HG03064 (cell line): Measurements from ENCODE around the gene SCYL1.

Experiments
- ATAC-seq: cut with Tn5 transposase; IDR thresholded peaks from one replicate; pipeline ENCODE4 v1.9.1; 2021; ENCODE audit warnings: low read depth; ENCODE audit not compliant: unreplicated experiment

Gene SCYL1

DNA sequence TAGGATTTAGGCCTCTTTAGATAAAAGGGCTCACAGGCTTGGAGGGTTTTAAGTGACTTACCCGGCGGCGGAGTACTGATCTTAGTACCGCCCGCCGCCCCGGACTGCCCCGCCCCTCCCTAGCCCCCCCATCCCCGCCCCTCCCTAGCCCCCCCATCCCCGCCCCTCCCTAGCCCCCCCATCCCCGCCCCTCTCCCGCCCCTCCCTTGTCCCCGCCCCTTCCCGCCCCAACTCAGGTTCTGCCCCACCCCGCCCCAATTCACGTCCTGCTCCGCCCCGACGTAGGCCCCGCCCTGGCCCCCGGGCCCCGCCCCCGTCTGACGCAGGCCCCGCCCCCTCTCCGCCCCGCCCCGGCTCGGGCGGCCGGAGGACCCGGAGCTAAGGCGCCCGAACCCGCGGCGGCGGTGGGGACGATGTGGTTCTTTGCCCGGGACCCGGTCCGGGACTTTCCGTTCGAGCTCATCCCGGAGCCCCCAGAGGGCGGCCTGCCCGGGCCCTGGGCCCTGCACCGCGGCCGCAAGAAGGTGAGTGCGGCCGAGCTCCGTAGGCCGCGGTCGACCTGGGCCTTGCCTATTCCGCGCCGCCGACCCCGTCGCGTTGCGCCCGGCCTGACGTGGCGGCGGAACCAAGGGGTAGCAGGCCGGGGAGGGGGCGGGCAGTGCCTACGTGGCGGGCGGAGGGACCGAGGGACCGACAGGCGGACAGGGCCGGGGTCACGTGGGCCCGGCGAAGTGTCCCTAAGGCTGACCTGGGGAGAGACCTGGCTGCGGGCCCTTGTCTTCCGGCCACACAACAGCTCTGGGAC lies at the start of gene SCYL1:
Gene SCYL1, plus strand, starts transcription at position 343 of the 805 bp plus-strand sequence. Its CDS starts 71 bp downstream, at position 414.
- no peak for ATAC-seq

DNA sequence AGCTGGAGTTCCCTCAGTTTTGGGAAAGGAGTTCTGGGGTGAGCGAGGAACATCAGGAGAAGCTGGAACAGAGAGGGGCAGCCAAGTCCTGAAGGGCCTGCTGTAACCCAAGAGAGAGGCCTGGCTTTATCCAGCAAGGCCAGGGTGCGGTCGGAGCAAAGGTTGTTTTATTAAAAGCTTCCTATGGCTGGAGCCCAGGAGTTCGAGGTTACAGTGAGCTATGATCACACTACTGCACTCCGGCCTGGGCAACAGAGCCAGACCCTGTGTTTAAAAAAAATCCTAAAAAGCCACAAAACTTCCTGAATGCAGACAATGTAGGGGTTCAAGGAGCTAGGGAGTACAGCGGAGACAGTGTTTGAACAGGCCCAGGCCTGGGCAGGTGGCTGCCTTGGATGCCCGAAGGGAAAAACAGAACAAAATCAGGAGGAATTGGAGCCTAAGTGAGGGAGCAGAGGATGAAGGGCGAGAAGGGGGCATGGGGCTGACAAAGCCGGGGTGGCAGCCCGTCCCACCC lies 48.2 kb upstream of the SCYL1 start:
- ATAC-seq: no peak

DNA sequence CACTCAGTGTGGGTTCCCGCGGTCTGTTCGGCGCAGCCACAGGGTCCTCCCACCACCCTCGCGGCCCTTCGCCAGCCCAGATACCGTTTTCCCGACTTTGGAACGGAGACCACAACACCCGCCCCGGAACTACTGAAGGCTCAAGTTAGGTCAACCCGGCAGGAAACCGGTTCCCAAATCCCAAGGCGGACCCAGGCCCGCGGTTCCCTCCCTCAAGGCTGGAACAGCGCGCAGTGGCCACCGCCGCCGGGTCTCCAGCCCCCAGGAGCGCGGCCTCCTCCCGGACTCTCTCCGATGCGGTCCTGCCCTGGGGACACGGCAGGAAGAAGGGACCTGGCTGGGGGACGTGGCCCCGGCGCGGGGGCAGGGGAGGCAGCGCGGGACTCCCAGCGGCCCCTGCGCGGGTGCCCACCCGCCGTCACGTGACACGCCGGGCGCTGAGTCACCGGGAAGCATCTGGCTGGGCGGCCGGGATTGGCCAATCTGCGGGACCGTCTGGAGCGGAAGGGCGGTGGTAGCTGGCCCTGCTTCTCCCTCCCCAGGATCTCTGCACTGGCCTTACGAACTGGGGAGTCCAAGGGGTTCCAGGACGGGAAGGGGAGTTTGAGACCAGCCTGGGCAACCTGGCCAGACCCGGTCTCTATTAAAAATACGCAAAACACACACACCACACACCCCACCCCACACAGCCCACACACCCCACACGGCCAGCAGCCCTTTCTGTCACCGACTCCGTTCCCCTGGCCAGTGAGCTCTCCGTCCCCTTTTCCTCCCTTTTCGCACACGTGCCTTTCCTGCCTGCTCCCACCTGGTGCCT lies 47.5 kb upstream of the SCYL1 start:
- ATAC-seq: no peak

DNA sequence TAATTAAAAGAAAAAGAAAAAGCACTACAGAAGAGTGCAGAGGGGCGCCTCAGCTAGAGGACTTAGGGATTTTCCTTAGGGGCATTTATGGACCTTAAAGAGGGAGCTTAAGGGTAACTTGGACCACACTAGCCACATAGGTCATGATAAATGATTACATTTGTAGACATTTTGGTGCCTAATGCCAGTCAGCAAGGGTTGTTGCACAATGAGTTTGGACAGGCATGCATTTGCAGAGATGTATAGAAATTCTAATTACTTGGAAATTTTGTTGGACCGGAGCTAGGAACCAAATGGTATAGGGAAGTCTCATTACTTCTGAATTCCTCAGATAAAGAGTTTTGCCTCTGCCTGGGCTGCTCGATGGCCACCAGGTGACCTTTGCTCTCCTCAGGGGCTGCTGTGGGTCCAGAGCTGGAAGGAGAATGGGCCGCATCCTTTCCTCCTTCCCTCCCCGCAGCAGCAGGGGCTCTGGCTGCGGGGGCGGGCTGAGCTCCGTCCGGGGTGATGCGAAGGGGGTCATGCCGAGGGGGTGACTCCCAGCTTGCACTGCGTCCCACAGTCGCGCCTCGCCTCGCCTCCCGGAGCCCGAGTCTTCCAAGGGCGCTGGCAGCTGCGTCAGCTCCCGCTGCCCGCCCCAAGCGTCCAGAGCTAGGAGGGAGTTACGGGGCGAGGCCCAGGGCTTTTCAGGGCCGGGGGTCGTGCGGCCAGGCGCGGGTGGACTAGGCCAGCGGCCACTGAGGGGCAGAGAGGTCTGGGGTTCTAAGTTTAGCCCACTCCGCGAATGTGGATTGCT lies 46.3 kb upstream of the SCYL1 start:
- no peak for ATAC-seq

DNA sequence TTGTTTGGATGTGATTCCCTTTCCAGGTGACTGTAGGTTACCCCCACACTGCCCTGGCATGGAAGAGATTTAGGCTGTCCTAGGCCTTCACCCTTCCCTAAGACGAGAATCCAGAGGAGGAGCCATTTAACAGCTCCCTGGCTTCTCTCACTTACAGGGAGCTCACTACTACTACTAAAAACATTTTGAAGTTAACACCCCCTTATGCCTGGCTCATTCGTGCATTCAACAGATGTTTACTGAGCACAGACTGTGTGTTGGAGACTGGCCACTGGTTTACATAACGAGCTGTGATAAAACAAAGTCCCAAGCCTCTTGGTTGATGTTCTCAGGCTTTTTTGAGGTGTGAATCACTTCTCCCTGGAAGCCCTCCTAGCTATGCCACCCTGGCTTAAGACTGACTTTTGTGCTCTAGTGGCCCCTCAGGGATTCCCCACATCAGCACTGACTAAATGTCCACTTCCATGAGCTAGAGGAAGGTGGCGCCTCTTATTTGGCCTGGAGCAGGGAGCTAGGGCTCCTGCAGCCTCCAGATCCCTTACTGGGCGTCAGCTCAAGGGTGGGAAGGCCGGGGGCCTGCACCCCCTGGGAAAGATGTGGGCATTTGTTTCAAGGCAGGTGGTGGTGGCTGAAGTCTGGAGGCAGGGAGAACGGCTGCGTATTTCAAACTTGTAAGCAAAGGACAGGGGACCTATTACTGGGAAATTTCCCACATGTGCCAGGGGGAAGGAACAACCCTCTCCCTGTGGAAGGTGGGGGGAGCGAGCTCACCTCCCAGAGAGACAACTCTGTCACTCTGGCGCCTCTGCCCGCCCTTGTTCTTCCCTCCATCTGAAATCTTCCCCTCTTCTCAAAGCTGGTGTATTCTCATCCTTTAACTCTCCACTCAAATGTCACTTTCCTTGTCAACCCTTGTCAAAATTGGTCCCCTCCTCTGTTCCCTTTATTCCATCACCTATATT lies 45.4 kb upstream of the SCYL1 start:
- ATAC-seq: no peak

DNA sequence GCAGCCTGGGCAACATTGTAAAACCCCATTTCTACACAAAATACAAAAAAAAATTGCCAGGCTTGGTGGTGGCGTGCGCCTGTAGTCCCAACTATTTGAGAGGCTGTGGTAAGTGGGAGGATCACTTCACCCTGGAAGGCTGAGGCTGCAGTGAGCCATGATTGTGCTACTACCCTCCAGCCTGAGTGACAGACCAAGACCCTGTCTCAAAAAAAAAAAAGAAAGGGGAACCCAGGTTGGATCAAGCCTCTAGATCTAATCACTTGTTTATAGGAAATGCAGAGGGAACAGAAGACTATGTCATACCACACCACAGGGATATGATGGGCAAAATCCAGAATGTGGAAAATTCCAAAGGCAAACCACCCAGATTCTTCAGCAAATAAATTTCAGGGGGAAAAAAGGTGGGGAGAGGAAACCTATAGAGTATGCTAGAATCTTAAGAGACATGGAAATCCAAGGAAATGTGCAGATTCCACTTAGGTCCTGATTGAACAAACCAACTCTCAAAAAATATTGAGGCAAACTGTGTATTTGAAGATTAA lies 42.5 kb upstream of the SCYL1 start:
- ATAC-seq: no peak

DNA sequence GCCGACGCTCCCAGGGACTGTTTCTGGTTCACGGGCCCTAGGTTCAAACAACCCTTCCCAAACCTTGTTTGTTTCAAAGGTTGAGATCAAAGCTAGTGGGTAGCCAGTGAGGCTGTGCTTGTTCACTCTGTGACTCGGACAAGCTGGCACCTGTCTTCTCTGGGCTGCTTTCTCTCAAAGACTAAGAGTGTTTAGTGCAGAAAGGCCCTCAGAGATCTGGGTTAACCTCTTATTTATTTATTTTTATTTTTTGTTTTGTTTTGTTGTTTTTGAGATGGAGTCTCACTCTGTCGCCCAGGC lies 39.0 kb upstream of the SCYL1 start:
- no peak for ATAC-seq

DNA sequence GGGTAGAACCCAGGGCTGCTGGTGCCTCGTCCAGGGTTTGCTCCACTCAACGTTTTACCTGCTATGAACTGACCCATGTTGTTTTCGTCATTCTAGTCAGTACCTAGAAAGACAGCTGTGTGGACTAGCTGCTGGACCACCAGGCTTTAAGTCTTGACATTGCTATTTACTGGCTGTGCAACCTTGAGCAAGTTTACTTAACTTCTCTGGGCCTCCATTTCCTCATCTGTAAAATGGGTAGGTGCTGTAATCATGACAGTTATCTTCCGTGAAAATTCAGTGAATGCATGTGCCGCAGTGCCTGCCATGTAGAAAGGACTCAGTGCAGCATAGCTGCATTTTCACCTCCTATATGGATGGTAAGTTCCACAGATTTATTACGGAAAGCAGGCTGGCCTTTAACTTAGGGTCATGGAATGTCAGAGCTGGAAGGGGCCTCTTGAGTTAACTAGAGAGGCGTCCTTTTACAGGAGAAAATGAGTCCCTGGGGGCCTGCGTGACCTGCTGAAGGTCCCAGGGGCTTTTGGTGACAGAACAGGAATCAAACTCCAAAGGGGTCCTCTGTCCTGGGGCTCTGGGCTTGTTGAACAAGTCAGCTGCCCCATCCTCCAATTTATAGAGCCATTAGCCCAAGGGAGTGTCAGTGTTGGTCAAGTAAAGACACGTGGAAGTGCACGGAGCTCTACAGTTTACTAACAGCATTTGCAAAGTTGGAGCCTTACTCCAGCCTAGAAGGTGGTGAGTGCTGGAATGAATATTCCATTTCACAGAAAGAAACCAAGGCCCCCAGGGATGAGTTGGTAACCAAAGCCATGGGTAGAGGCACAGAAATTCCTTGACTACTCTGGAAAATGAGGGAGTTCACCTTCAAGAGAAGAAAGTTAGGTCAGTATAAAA lies 38.1 kb upstream of the SCYL1 start:
- no peak for ATAC-seq

DNA sequence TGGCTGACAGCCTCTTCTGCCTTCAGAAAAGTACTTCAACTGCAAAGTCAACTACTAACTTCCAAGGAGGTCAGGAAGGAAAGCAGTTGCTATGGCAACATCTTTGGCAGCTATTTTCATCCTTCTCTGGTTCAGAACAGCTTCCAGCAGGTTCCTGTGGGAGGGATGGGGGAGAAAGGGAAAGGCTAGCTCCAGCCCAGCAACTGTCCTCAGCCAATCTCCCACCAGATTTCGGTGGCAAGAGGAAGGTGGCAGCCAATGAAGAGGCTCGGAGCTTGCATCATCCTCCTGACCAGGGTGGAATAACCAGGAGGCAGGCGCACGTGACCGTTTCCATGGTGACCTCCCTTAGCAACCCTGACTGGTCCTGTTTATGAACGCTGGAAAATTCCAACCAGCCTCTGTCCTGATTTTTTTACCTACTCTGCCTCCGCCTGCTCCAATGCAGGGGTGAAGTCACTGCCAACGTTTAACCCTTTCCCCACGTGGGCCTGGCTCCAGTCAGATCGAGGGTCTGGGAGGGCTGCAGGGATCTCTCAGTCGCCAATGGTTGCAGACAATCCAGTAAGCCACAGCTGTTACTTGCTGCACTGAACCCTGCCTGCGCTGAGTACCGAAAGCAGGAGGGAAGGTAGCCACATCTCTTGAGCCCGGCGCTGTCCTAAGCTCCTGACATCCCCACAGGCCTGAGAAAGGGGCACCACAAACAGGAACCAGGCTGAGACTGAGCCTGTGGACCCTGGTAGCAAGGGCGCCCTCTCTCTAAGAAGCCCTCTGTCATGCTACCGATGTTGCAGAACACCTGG lies 37.2 kb upstream of the SCYL1 start:
- ATAC-seq: no peak

DNA sequence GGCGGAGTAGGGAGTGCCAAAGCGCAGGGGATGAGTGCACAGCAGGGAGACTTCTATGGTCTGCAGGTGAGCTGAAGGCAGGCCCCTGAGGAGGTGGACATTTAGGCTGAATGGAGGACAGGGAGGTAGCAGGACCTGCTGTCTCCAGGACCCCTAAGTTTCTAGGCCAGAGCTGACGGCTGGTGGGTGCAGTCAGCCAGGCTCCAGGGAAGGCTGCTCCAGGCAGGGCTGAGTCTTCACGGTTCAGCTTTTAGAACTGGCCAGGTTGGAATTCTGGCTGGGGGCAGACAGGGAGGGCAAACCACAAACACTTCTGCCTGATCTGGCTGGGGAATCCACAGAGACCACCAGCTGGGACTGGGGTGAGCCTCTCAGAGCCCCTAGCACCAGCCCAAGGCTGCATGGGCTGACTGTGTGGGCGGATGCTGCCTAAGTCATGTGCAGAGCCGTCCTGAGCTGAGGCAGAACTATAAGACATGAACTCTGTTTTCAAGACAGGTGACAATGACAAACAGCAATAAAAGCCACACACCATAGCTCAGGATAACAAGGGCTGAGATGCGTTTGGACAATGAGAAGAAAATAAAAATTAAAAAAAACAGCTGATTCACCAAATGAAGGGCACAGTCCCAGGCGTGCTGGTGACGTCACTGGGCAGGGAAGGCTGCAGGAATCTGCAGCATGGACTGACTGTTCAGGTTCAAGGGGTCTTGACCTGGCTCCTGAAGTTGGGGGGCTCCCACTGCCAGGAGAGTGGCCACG lies 36.4 kb upstream of the SCYL1 start:
- ATAC-seq: no peak

DNA sequence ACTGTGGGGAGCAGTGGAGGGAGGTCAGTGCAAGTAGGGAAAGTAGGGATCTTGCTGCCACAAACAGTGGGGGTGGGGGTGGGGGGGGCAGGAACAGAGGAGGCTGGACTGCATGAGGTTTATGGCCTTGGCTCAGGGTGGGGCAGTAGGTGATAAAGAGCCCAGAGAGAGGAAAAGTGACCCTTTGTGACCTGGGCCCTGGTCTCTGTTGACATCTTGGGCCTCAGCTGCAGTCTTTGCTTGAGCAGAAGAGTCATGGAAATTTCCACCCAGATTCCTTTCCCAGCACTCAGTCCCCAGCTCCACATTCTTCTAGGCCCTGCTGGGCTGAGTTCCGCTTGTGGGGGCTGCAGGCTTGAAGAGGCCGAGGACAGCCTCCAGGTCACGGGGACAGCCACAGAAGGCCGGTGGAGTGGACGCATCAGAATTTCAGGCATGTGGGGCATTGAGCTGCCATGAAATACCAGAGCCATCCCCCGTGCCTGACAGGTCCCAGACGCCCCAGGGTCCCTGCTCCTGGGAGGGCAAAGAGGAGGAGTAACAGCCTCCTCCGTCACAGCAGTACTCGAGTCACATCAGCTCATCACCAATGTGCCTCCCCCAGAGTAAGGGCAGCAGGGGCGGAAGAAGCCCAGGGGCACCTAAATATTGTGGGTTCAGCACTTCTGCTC lies 35.7 kb upstream of the SCYL1 start:
- no peak for ATAC-seq

DNA sequence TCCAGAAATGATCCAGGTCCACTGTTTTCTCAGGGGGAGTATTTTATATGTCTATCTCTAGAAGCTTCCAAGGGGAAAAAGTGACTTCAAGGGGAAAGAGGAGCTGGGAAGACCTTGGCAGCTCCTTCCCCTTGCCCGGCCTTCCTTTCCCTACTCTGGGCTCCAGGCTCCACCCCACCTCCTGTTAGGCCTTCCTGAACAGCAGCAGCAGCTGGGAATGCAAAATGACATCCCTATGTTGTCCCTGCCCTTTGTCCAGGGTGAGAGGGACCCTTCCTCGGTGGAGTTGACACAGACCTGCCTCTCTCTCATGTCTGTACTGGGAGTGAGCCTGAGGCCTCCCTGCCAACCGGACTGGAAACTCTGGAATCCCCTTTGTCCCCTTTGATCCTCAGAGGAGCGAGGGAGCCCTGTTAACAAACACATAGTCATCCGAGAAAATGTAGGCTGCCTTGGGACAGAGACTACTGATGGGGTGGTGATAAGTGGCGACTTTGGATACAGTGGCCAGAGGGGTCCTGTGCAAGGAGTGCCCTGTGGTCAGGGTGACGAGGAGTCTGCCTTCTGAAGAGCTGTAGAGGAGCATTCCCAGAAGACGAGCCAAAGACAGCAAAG lies 35.1 kb upstream of the SCYL1 start:
- ATAC-seq: no peak

DNA sequence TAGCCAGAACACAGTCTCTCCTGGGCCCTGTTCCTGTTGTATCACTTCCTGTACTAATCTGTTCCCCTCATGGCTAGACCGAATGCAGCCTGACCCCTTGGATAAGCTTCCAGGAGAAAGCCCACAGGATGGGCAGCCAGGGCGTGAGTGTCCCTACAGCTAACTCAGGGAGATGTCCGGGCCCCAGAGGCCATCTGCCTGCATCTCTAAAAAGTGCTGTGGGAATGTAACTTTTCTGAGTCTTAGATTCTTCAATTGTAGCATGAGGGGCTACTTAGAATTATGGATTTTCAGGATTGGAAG lies 33.8 kb upstream of the SCYL1 start:
- no peak for ATAC-seq

DNA sequence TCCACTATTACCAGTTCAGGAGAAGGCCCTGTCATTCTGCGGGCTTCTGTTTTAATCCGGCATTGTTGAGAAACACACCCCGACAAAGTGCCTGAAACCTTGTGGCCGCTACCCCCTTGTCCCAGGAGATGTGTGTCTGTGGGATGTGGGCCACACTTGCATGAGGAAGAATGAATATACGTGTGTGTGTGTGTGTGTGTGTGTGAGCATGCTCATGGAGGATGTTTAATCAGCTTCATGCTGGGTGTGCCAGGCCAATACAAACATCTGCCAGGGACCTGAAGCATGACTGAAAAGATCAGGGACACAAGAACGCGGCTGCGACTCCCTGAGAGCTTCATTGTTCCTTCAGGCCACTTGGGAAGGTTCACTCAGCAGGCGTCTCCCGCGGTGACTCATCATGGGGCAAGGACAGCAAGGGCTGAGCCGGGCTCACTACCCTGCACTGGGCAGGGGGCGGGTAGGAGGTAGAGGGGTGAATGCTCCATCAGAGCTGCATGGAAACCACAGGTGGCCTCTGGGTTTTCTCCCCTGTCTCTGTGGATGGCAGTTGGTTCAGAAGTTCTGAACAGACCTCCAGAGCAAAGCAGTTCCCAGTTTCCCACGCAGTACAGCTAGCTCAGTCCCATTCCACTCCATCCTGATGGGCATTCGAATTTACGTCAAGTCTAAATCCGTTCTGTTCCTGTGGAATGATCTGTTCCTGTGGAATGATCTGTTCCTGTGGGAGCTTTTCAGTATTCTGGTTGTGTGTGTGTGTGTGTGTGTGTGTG lies 33.1 kb upstream of the SCYL1 start:
- ATAC-seq: no peak

DNA sequence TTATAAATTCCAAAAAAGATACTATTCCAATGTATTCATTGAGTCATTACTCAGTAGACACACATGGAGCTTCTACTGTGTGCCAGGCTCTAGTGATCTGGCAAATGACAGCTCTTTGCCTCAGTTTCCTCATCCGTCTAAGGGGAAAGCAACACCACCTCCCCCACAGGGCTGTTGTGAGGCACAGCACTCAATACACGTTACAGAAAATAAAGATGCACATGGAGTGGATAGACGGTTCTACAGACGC lies 32.6 kb upstream of the SCYL1 start:
- no peak for ATAC-seq
